Measurements from ENCODE around the gene SLC25A13. TPM values are rescaled to one million over a fixed set of nuclear protein-coding genes. Genes with fewer than 3 reads are reported as not detected.

The SLC25A13 gene
- total RNA-seq, 1 donor, result 19.2 TPM

DNA sequence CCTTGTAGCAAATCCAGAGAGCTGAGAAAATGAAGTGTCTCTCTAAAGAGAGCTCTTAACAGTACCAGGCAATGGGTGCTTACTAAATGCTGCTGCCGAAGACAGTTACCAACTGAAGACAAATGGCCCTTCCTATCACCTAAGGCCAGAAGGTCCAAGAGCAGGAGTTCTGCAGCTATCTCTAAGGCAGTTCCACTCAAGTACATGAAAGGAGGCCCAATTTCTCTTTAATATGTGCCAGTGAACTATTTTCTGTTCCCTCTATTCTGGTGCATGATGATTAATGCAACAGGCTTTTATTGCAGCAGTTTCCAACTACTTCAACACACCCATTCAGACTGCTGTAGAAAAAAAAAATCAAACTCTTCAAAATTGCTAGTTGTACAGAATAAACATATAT lies 122.5 kb downstream of the SLC25A13 start:
- H2AFZ ChIP-seq (ENCODE audit: low read length), result no peak overlapping the region
- TF ChIP-seq, protein P1, sequence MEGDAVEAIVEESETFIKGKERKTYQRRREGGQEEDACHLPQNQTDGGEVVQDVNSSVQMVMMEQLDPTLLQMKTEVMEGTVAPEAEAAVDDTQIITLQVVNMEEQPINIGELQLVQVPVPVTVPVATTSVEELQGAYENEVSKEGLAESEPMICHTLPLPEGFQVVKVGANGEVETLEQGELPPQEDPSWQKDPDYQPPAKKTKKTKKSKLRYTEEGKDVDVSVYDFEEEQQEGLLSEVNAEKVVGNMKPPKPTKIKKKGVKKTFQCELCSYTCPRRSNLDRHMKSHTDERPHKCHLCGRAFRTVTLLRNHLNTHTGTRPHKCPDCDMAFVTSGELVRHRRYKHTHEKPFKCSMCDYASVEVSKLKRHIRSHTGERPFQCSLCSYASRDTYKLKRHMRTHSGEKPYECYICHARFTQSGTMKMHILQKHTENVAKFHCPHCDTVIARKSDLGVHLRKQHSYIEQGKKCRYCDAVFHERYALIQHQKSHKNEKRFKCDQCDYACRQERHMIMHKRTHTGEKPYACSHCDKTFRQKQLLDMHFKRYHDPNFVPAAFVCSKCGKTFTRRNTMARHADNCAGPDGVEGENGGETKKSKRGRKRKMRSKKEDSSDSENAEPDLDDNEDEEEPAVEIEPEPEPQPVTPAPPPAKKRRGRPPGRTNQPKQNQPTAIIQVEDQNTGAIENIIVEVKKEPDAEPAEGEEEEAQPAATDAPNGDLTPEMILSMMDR (IDR thresholded peaks at IDR 0.05; ENCODE audit: extremely low read depth, low read depth, low read length), result no peak
- peaks cover 2% of the 10 kb centered on the region for H3K4me1 ChIP-seq (ENCODE audit: insufficient read depth, low read length)
- no peak for DNase-seq (ENCODE audit: insufficient read length, low spot score, missing footprints)
- no peak overlapping the region for H3K4me3 ChIP-seq (ENCODE audit: insufficient read depth, low read length)
- H3K36me3 ChIP-seq (ENCODE audit: insufficient read depth, low read length), result no peaks in the 10 kb centered on the region
- H3K9me3 ChIP-seq (ENCODE audit: low read depth, low read length), result no peaks in the 10 kb centered on the region
- H3K4me2 ChIP-seq (ENCODE audit: insufficient read depth, low read length), result no peak overlapping the region
- H3K27me3 ChIP-seq (ENCODE audit: insufficient read depth, low read length), result no peaks in the 10 kb centered on the region
- no peaks in the 10 kb centered on the region for H4K20me1 ChIP-seq (ENCODE audit: insufficient read depth, low read length)
- no peak overlapping the region for H3K27ac ChIP-seq (ENCODE audit: low read depth, low read length)
- no peaks in the 10 kb centered on the region for H3K79me2 ChIP-seq (ENCODE audit: insufficient read depth, low read length)

DNA sequence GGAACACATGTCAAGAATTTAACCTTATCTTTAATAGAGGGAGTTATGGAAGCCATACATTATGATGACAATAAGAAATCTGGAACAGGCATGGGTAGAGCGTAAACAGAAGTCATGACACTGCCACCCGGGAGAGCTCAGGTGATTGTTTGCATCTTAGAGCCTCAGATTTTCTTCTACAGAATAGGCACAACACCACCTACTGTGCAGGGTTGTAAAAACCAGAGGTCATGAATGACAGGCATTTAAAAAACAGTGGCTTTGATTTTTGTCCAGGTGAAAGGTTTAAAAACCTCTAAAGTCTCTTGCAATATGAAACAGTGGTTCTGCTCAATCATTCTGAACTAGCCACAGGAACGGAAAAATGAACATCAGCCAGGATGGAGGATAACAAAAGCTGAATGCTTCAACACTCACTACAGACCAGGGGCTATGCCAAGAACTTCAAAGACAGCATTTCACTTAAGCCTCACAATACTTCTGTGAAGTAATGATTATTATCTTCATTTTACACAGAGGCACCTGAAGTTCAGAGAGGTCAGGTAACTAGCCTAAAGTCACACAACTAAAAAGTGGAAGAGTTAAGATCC lies 123.8 kb downstream of the SLC25A13 start:
- TF ChIP-seq, protein P1 (IDR thresholded peaks at IDR 0.05; ENCODE audit: extremely low read depth, low read depth, low read length), result no peak
- no peak for DNase-seq (ENCODE audit: insufficient read length, low spot score, missing footprints)
- Histone ChIP-seq H3K27ac (ENCODE audit: low read depth, low read length) (no peak overlapping the region), H3K27me3 (ENCODE audit: insufficient read depth, low read length) (no peaks in the 10 kb centered on the region), H3K9me3 (ENCODE audit: low read depth, low read length) (no peaks in the 10 kb centered on the region), H2AFZ (ENCODE audit: low read length) (no peak overlapping the region), H3K36me3 (ENCODE audit: insufficient read depth, low read length) (no peaks in the 10 kb centered on the region), H3K79me2 (ENCODE audit: insufficient read depth, low read length) (no peaks in the 10 kb centered on the region), H4K20me1 (ENCODE audit: insufficient read depth, low read length) (no peaks in the 10 kb centered on the region), H3K4me3 (ENCODE audit: insufficient read depth, low read length) (no peak overlapping the region), H3K4me1 (ENCODE audit: insufficient read depth, low read length) (peaks cover 2% of the 10 kb centered on the region), H3K4me2 (ENCODE audit: insufficient read depth, low read length) (no peak overlapping the region)

DNA sequence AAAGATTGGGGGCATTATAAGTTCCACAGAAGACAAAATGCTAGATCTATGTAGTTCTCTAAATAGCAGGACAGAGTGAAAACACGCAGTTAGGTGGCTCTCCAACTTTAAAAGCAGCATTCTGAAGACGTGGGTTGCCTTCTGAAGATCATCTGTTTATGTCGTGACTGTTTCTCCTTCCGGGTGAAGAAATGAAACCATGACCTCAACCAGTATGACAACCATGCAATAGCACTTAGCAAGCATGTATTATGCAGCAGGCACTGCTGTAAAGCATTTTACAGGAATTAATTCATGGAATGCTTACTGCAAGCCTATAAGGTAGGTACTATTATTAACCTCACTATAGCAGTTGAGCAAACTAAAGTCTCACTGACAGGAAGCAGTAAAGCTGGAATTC lies 125.2 kb downstream of the SLC25A13 start:
- H3K27me3 ChIP-seq (ENCODE audit: insufficient read depth, low read length), result no peaks in the 10 kb centered on the region
- H4K20me1 ChIP-seq (ENCODE audit: insufficient read depth, low read length), result no peaks in the 10 kb centered on the region
- TF ChIP-seq, protein P1 (IDR thresholded peaks at IDR 0.05; ENCODE audit: extremely low read depth, low read depth, low read length), result no peak
- H2AFZ ChIP-seq (ENCODE audit: low read length), result no peak overlapping the region
- no peaks in the 10 kb centered on the region for H3K9me3 ChIP-seq (ENCODE audit: low read depth, low read length)
- no peak overlapping the region for H3K4me2 ChIP-seq (ENCODE audit: insufficient read depth, low read length)
- no peak overlapping the region for H3K4me3 ChIP-seq (ENCODE audit: insufficient read depth, low read length)
- no peak overlapping the region for H3K27ac ChIP-seq (ENCODE audit: low read depth, low read length)
- H3K36me3 ChIP-seq (ENCODE audit: insufficient read depth, low read length), result no peaks in the 10 kb centered on the region
- DNase-seq (ENCODE audit: insufficient read length, low spot score, missing footprints), result no peak
- no peaks in the 10 kb centered on the region for H3K79me2 ChIP-seq (ENCODE audit: insufficient read depth, low read length)
- H3K4me1 ChIP-seq (ENCODE audit: insufficient read depth, low read length), result peaks cover 2% of the 10 kb centered on the region

GRCh38 chr7:96189129-96189820 lies 132.6 kb downstream of the SLC25A13 start:
- Histone ChIP-seq H3K4me3 (ENCODE audit: insufficient read depth, low read length) (peak overlapping the region; percentile 53), H2AFZ (ENCODE audit: low read length) (peak overlapping the region; percentile 24), H3K4me1 (ENCODE audit: insufficient read depth, low read length) (peaks cover 12% of the 10 kb centered on the region), H3K27me3 (ENCODE audit: insufficient read depth, low read length) (no peaks in the 10 kb centered on the region), H3K27ac (ENCODE audit: low read depth, low read length) (no peak overlapping the region), H3K36me3 (ENCODE audit: insufficient read depth, low read length) (peaks cover 2% of the 10 kb centered on the region), H3K9me3 (ENCODE audit: low read depth, low read length) (no peaks in the 10 kb centered on the region), H3K79me2 (ENCODE audit: insufficient read depth, low read length) (no peaks in the 10 kb centered on the region), H3K4me2 (ENCODE audit: insufficient read depth, low read length) (peak overlapping the region; percentile 82), H4K20me1 (ENCODE audit: insufficient read depth, low read length) (no peaks in the 10 kb centered on the region)
- TF ChIP-seq, protein P1 (IDR thresholded peaks at IDR 0.05; ENCODE audit: extremely low read depth, low read depth, low read length), result no peak
- DNase-seq (ENCODE audit: insufficient read length, low spot score, missing footprints), result no peak

Data from osteoblast (primary cell).